Astrocyte (in vitro differentiated cells and primary cell): ENCODE results near the gene LBP.

Experiments used
- CTCF ChIP-seq: IDR thresholded peaks from 2 replicates; pipeline ENCODE4 v1.5.1; 2011; ENCODE audit warnings: low read depth, mild to moderate bottlenecking, inconsistent platforms, low read length, moderate library complexity; ENCODE audit not compliant: insufficient read depth
- EZH2 ChIP-seq: IDR thresholded peaks from 2 replicates; pipeline ENCODE4 v1.6.1; 2012; ENCODE audit warnings: mild to moderate bottlenecking, low read length, inconsistent platforms; ENCODE audit not compliant: insufficient read depth

- no peak for TF ChIP-seq CTCF
- TF ChIP-seq EZH2 = no peak
Measured at GRCh38 chr20:38407321-38407720, 61.0 kb downstream of the LBP start.
